ENCODE measurements around the gene ATG16L1.

DNA sequence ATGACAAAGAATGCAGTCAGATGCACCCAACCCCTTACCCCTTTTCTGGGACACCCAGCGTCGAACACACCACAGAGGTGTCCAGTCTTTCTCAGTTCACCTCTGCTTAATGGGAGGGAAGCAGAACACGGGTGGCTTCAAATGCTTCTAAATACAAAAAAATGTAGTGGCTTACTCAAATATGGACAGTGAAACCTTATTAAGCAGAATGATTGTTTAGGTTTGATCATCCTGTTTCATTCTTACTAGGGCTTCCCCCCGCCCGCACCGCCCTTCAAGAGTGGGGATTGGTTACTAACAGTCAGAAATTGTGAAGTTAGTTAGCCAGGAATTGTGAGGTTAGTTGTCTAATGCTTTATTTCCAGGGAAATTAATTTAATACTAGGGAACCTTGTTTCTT lies 21.6 kb downstream of the ATG16L1 start:
- TF ChIP-seq, protein P1, sequence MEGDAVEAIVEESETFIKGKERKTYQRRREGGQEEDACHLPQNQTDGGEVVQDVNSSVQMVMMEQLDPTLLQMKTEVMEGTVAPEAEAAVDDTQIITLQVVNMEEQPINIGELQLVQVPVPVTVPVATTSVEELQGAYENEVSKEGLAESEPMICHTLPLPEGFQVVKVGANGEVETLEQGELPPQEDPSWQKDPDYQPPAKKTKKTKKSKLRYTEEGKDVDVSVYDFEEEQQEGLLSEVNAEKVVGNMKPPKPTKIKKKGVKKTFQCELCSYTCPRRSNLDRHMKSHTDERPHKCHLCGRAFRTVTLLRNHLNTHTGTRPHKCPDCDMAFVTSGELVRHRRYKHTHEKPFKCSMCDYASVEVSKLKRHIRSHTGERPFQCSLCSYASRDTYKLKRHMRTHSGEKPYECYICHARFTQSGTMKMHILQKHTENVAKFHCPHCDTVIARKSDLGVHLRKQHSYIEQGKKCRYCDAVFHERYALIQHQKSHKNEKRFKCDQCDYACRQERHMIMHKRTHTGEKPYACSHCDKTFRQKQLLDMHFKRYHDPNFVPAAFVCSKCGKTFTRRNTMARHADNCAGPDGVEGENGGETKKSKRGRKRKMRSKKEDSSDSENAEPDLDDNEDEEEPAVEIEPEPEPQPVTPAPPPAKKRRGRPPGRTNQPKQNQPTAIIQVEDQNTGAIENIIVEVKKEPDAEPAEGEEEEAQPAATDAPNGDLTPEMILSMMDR (IDR thresholded peaks at IDR 0.05) = no peak
- TF ChIP-seq ZFX (IDR thresholded peaks at IDR 0.05; ENCODE audit: borderline replicate concordance) = no peak
